H1 (cell line): ENCODE data around the gene CAV1. TPM values are rescaled to one million over a fixed set of nuclear protein-coding genes. Genes with fewer than 3 reads are reported as not detected.

Experiments used
- CTCF ChIA-PET: fragments of 300-600 bp; sonication (Branson Sonifier 250); formaldehyde crosslinking; loops from one replicate; lab custom pipeline; 2021; ENCODE audit not compliant: partially characterized antibody; lab: Charles Lee
- POLR2A ChIA-PET: fragments of 300-600 bp; sonication (Branson Sonifier 250); formaldehyde crosslinking; loops from one replicate; lab custom pipeline; 2021; ENCODE audit warnings: inconsistent platforms; ENCODE audit not compliant: partially characterized antibody; lab: Charles Lee
- DNase-seq, 2 experiments: peaks; one replicate each; pipeline versions ENCODE4 v3.0.0 to v3.0.0-alpha.2; 2010 to 2022; ENCODE audit warnings: low spot score in 2 of 2, low read depth in 1 of 2, mixed read lengths in 1 of 2
- FAIRE-seq: peaks from 2 replicates; lab custom pipeline; 2011; peaks lifted over from hg19 to GRCh38; lab: Jason Lieb, UNC
- H2AFZ ChIP-seq: 2 replicates; pipeline ENCODE4 v1.8.1; 2012; ENCODE audit warnings: low read length, inconsistent platforms
- H2AK5ac ChIP-seq: 2 replicates; pipeline ENCODE4 v1.6.1; 2013; ENCODE audit warnings: low read depth, low read length
- H2BK120ac ChIP-seq: replicated peaks from 2 replicates; pipeline ENCODE3; 2013; ENCODE audit warnings: low read depth, low read length, inconsistent platforms
- H2BK12ac ChIP-seq: 2 replicates; pipeline ENCODE4 v1.6.1; 2013; ENCODE audit warnings: low read depth, low read length
- H2BK15ac ChIP-seq: 2 replicates; pipeline ENCODE4 v1.6.1; 2013; ENCODE audit warnings: low read length
- H2BK20ac ChIP-seq: 2 replicates; pipeline ENCODE4 v1.6.1; 2013; ENCODE audit warnings: low read length
- H2BK5ac ChIP-seq: 2 replicates; pipeline ENCODE4 v1.6.1; 2013; ENCODE audit warnings: low read depth, low read length
- H3K14ac ChIP-seq: 2 replicates; pipeline ENCODE4 v1.6.1; 2013; ENCODE audit warnings: inconsistent platforms; ENCODE audit not compliant: insufficient read length
- H3K18ac ChIP-seq: 2 replicates; pipeline ENCODE4 v1.6.1; 2013; ENCODE audit warnings: low read length; ENCODE audit errors: extremely low read depth
- H3K23ac ChIP-seq: 2 replicates; pipeline ENCODE4 v1.6.1; 2013; ENCODE audit warnings: inconsistent platforms; ENCODE audit not compliant: insufficient read length
- H3K23me2 ChIP-seq: 2 replicates; pipeline ENCODE4 v1.6.1; 2013; ENCODE audit warnings: low read depth, low read length
- H3K27ac ChIP-seq: 2 replicates; pipeline ENCODE4 v1.6.1; 2011; ENCODE audit warnings: low read depth, low read length, inconsistent platforms
- H3K27me3 ChIP-seq, 4 experiments: replicated peaks in 1 of 4; 1 replicate in 1 of 4; 2 replicates in 3 of 4; pipeline versions ENCODE4 v1.6.1 to v1.8.1; 2011 to 2013; ENCODE audit warnings: low read length in 3 of 4, mild to moderate bottlenecking in 3 of 4, inconsistent platforms in 2 of 4, mixed read lengths in 2 of 4, moderate library complexity in 1 of 4; ENCODE audit not compliant: control insufficient read depth in 3 of 4, insufficient read depth in 3 of 4; ENCODE audit errors: extremely low read depth in 1 of 4
- H3K36me3 ChIP-seq, 4 experiments: 2 replicates each; pipeline versions ENCODE4 v1.6.1 to v1.8.1; 2011 to 2013; ENCODE audit warnings: mild to moderate bottlenecking in 4 of 4, low read length in 3 of 4, moderate library complexity in 2 of 4, control low read depth in 1 of 4, inconsistent platforms in 1 of 4; ENCODE audit not compliant: insufficient read depth in 4 of 4, control insufficient read depth in 2 of 4
- H3K4ac ChIP-seq: replicated peaks from 2 replicates; pipeline ENCODE3; 2013; ENCODE audit warnings: low read length, low read depth, mixed read lengths, inconsistent platforms; ENCODE audit not compliant: insufficient read length
- H3K4me1 ChIP-seq, 4 experiments: replicated peaks in 1 of 4; 1 replicate in 1 of 4; 2 replicates in 3 of 4; pipeline versions ENCODE4 v1.6.1 to v1.8.1; 2011 to 2013; ENCODE audit warnings: low read length in 3 of 4, inconsistent platforms in 2 of 4, mixed read lengths in 1 of 4; ENCODE audit not compliant: insufficient read depth in 4 of 4, control insufficient read depth in 3 of 4
- H3K4me2 ChIP-seq, 2 experiments: 2 replicates each; pipeline versions ENCODE4 v1.6.1 to v1.8.1; 2011 to 2013; ENCODE audit warnings: low read depth in 2 of 2, low read length in 2 of 2, control low read depth in 1 of 2, inconsistent platforms in 1 of 2, mild to moderate bottlenecking in 1 of 2; ENCODE audit not compliant: insufficient read depth in 1 of 2
- H3K4me3 ChIP-seq, 4 experiments: fragments of 200-600, 300-600 bp in 1 of 4; sonication (generic), shearing (Covaris generic), sonication (Bioruptor Twin) in 1 of 4; 2 replicates each; pipeline versions ENCODE4 v1.5.1 to v1.8.1; 2011 to 2016; ENCODE audit warnings: low read length in 4 of 4, low read depth in 3 of 4, control low read depth in 2 of 4, inconsistent platforms in 2 of 4, mild to moderate bottlenecking in 2 of 4, mixed read lengths in 1 of 4, moderate library complexity in 1 of 4; ENCODE audit not compliant: insufficient read depth in 2 of 4; ENCODE audit errors: extremely low read depth in 1 of 4
- H3K56ac ChIP-seq: replicated peaks from 2 replicates; pipeline ENCODE3; 2013; ENCODE audit warnings: low read depth, mild to moderate bottlenecking, mixed read lengths, low read length, inconsistent platforms; ENCODE audit not compliant: insufficient read length
- H3K79me1 ChIP-seq: 2 replicates; pipeline ENCODE4 v1.6.1; 2013; ENCODE audit warnings: low read depth, low read length, control low read depth
- H3K79me2 ChIP-seq, 2 experiments: 2 replicates each; pipeline versions ENCODE4 v1.6.1 to v1.8.1; 2012 to 2013; ENCODE audit warnings: low read length in 2 of 2, mild to moderate bottlenecking in 2 of 2, inconsistent platforms in 1 of 2; ENCODE audit not compliant: insufficient read depth in 2 of 2, control insufficient read depth in 1 of 2
- H3K9ac ChIP-seq, 4 experiments: replicated peaks in 1 of 4; 1 replicate in 1 of 4; 2 replicates in 3 of 4; pipeline versions ENCODE4 v1.6.1 to v1.8.1; 2011 to 2013; ENCODE audit warnings: low read depth in 3 of 4, low read length in 3 of 4, control low read depth in 2 of 4, mild to moderate bottlenecking in 2 of 4, moderate library complexity in 2 of 4, inconsistent platforms in 1 of 4; ENCODE audit errors: extremely low read depth in 1 of 4
- H3K9me3 ChIP-seq, 2 experiments: 2 replicates each; pipeline versions ENCODE4 v1.6.1 to v1.8.1; 2012 to 2013; ENCODE audit warnings: mild to moderate bottlenecking in 2 of 2, moderate library complexity in 2 of 2, control low read depth in 1 of 2, inconsistent platforms in 1 of 2, low read depth in 1 of 2, low read length in 1 of 2, mixed read lengths in 1 of 2; ENCODE audit not compliant: insufficient read depth in 2 of 2
- H4K20me1 ChIP-seq, 2 experiments: replicated peaks in 1 of 2; 2 replicates each; pipeline versions ENCODE3 to v1.8.1; 2011 to 2013; ENCODE audit warnings: inconsistent platforms in 2 of 2, low read length in 2 of 2, mild to moderate bottlenecking in 1 of 2; ENCODE audit not compliant: insufficient read depth in 2 of 2, control insufficient read depth in 1 of 2
- H4K5ac ChIP-seq: 2 replicates; pipeline ENCODE4 v1.6.1; 2013; ENCODE audit warnings: low read length, low read depth, mixed read lengths, inconsistent platforms; ENCODE audit not compliant: insufficient read length
- H4K8ac ChIP-seq: 2 replicates; pipeline ENCODE4 v1.8.0; 2013; ENCODE audit warnings: mild to moderate bottlenecking, moderate library complexity, low read length, inconsistent platforms; ENCODE audit not compliant: insufficient read depth; ENCODE audit errors: extremely low read depth
- H4K91ac ChIP-seq: replicated peaks from 2 replicates; pipeline ENCODE3; 2013; ENCODE audit warnings: low read length, mixed read lengths, inconsistent platforms; ENCODE audit not compliant: insufficient read length
- BRCA1 ChIP-seq: IDR thresholded peaks from 2 replicates; pipeline ENCODE4 v1.6.1; 2012; ENCODE audit warnings: low read depth, low read length, improper control_type of control experiment
- CBX8 ChIP-seq: fragments of 300-800, 300-1000 bp; sonication (generic); IDR thresholded peaks from 2 replicates; pipeline ENCODE4 v1.7.1; 2016; ENCODE audit warnings: low read depth, low read length, borderline replicate concordance
- CHD1 ChIP-seq: IDR thresholded peaks from 2 replicates; pipeline ENCODE4 v1.6.1; 2012; ENCODE audit warnings: low read depth, low read length, improper control_type of control experiment
- EP300 ChIP-seq, 2 experiments: IDR thresholded peaks; 1 replicate in 1 of 2; 2 replicates in 1 of 2; pipeline ENCODE4 v1.6.1; 2011 to 2012; ENCODE audit warnings: low read depth in 2 of 2, low read length in 2 of 2, mild to moderate bottlenecking in 2 of 2, borderline replicate concordance in 1 of 2, inconsistent platforms in 1 of 2, moderate library complexity in 1 of 2
- GABPA ChIP-seq: IDR thresholded peaks from 2 replicates; pipeline ENCODE4 v1.6.1; 2011; ENCODE audit warnings: mild to moderate bottlenecking, low read length, moderate library complexity, borderline replicate concordance; ENCODE audit not compliant: insufficient read depth
- JUND ChIP-seq: IDR thresholded peaks from 2 replicates; pipeline ENCODE4 v1.6.1; 2011; ENCODE audit warnings: mild to moderate bottlenecking, improper control_type of control experiment, low read length
- RFX5 ChIP-seq: IDR thresholded peaks from 2 replicates; pipeline ENCODE4 v1.6.1; 2011; ENCODE audit warnings: low read depth, low read length, improper control_type of control experiment, borderline replicate concordance
- RNF2 ChIP-seq: fragments of 200-900, 300-1000 bp; sonication (generic); IDR thresholded peaks from 2 replicates; pipeline ENCODE4 v1.7.1; 2016; ENCODE audit warnings: borderline replicate concordance, low read depth, mild to moderate bottlenecking, antibody characterized with exemption, low read length; ENCODE audit not compliant: poor library complexity, severe bottlenecking; ENCODE audit errors: missing control alignments
- SIX5 ChIP-seq: IDR thresholded peaks from 2 replicates; pipeline ENCODE4 v1.6.1; 2011; ENCODE audit warnings: mild to moderate bottlenecking, low read depth, low read length
- TBP ChIP-seq: IDR thresholded peaks from 2 replicates; pipeline ENCODE4 v1.6.1; 2011; ENCODE audit warnings: low read depth, low read length, improper control_type of control experiment
- WGBS, 2 experiments: shearing (Covaris generic) in 1 of 2; methylation state at CpG; one replicate each; pipeline versions ENCODE4 v1.1.6 to v1.1.7; 2013 to 2015; ENCODE audit warnings: low lambda C conversion rate in 2 of 2, mixed read lengths in 2 of 2, inconsistent platforms in 1 of 2, low coverage in 1 of 2, missing lambda C conversion rate in 1 of 2; ENCODE audit not compliant: insufficient replicate concordance in 2 of 2, insufficient coverage in 1 of 2, insufficient read length in 1 of 2; ENCODE audit errors: extremely low coverage in 1 of 2, missing lambda C conversion rate in 1 of 2; 5-methylcytosine and 5-hydroxymethylcytosine counted together
- polyA plus RNA-seq, 7 experiments: library from polyadenylated mRNA; depleted of rRNA in 3 of 7; stranded (reverse) in 5 of 7; unstranded in 2 of 7; fragments of >200 nt in 5 of 7; fragments of 200-250 nt in 2 of 7; gene quantifications; 1 replicate in 5 of 7; 2 replicates in 1 of 7; 4 replicates in 1 of 7; pipeline versions ENCODE4 v1.2.1 to v1.2.3, GENCODE V29; 2011 to 2013; ENCODE audit warnings: missing spikeins in 2 of 7, mixed read lengths in 2 of 7
- total RNA-seq: library from RNA; stranded (reverse); fragmentation: NEBNext Ultra II Directional; extraction: Animal tissue kit (Norgen Biotek cat#: 25700); gene quantifications from 2 replicates; pipeline ENCODE4 v1.2.1, GENCODE V29; 2021
- TF ChIP-seq, protein P1 (sequence below), 3 experiments: IDR thresholded peaks; 1 replicate in 2 of 3; 2 replicates in 1 of 3; pipeline versions ENCODE4 v1.5.1 to v1.6.1; 2011; ENCODE audit warnings: low read length in 3 of 3, mild to moderate bottlenecking in 3 of 3, inconsistent platforms in 2 of 3, low read depth in 1 of 3, moderate library complexity in 1 of 3; ENCODE audit not compliant: insufficient read depth in 1 of 3; ENCODE audit errors: control extremely low read depth in 1 of 3

The CAV1 gene
- total and polyA plus RNA-seq, 2 of the 8 experiments (the other 6 are each of a cell fraction or from before 2014, with no cell fraction given), result 16.3 to 21.8 TPM

DNA sequence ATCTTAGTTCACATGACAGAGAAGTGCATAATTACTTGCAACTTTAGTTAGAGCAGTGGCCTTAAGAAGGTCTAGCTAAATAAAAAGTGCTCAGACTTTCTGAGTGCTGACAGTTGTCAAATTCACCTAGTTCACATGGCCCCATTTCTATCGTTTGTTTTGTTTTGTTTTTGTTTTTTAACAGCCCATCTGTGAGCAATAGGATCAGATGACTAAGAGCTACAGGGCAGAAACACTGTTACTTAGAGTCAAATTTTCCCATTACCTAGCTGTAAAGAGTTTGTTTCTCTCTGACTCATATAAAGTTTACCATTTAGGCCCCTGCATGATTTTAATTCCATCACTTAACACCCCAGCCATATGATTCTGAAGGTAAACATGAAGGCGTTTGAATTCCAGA is 18.8 kb downstream of the CAV1 start:
- FAIRE-seq (no peak), DNase-seq (no peak)
- no peaks in the 10 kb centered on the region for H3K27me3 ChIP-seq
- H2BK15ac ChIP-seq, result no peak overlapping the region
- H3K14ac ChIP-seq, result no peak overlapping the region
- no peaks in the 10 kb centered on the region for H3K79me1 ChIP-seq
- H3K4ac ChIP-seq, result no peak overlapping the region
- no peak overlapping the region for H2BK20ac ChIP-seq
- H4K8ac ChIP-seq, result no peak overlapping the region
- H2BK5ac ChIP-seq, result no peak overlapping the region
- H2AK5ac ChIP-seq, result no peak overlapping the region
- CTCF ChIA-PET, result interaction anchor here (0.6 to 1.5 kb wide), 5 partner anchors 27 to 289 kb away, joined by 3 to 6 read pairs (median 3); no protein-coding TSS in a partner anchor
- WGBS, 2 experiments, result 96% methylated on average over 2 of the region's 2 CpGs; no CpG with 5 or more reads in 1 of the 2 experiments
- H3K79me2 ChIP-seq, result no peaks in the 10 kb centered on the region
- no peak overlapping the region for H2AFZ ChIP-seq
- H3K4me2 ChIP-seq, result no peak overlapping the region
- H3K4me1 ChIP-seq, result no peaks in the 10 kb centered on the region
- no peak overlapping the region for H4K91ac ChIP-seq
- H3K9ac ChIP-seq, result no peak overlapping the region
- H3K36me3 ChIP-seq, result no peaks in the 10 kb centered on the region
- H4K20me1 ChIP-seq, result no peaks in the 10 kb centered on the region
- no peak overlapping the region for H2BK120ac ChIP-seq
- H3K4me3 ChIP-seq, result no peak overlapping the region
- H4K5ac ChIP-seq, result no peak overlapping the region
- no peak overlapping the region for H2BK12ac ChIP-seq
- H3K18ac ChIP-seq, result no peak overlapping the region
- no peaks in the 10 kb centered on the region for H3K9me3 ChIP-seq
- no peaks in the 10 kb centered on the region for H3K23me2 ChIP-seq
- POLR2A ChIA-PET, result no interaction called here
- no peak overlapping the region for H3K23ac ChIP-seq
- no peak overlapping the region for H3K27ac ChIP-seq
- H3K56ac ChIP-seq, result no peak overlapping the region
- no peak for TF ChIP-seq EP300 (IDR thresholded peaks at IDR 0.05; ENCODE audit: borderline replicate concordance in 1 of 2, low read depth in 2 of 2, low read length in 2 of 2)
- TF ChIP-seq BRCA1, result no peak
- no peak for TF ChIP-seq RFX5
- TF ChIP-seq, protein P1, sequence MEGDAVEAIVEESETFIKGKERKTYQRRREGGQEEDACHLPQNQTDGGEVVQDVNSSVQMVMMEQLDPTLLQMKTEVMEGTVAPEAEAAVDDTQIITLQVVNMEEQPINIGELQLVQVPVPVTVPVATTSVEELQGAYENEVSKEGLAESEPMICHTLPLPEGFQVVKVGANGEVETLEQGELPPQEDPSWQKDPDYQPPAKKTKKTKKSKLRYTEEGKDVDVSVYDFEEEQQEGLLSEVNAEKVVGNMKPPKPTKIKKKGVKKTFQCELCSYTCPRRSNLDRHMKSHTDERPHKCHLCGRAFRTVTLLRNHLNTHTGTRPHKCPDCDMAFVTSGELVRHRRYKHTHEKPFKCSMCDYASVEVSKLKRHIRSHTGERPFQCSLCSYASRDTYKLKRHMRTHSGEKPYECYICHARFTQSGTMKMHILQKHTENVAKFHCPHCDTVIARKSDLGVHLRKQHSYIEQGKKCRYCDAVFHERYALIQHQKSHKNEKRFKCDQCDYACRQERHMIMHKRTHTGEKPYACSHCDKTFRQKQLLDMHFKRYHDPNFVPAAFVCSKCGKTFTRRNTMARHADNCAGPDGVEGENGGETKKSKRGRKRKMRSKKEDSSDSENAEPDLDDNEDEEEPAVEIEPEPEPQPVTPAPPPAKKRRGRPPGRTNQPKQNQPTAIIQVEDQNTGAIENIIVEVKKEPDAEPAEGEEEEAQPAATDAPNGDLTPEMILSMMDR (IDR thresholded peaks at IDR 0.05; ENCODE audit: control extremely low read depth in 1 of 3, insufficient read depth in 1 of 3, low read depth in 1 of 3, low read length in 3 of 3), result no peak
- no peak for TF ChIP-seq SIX5
- TF ChIP-seq RNF2, result no peak
- TF ChIP-seq TBP, result no peak
- no peak for TF ChIP-seq CHD1
- no peak for TF ChIP-seq GABPA
- no peak for TF ChIP-seq CBX8
- no peak for TF ChIP-seq JUND
